Measurements from ENCODE around the gene CD69.

GRCh38 chr12:9759694-9760093 is 1.0 kb downstream of the CD69 start:
- TF ChIP-seq CTCF (conservative IDR thresholded peaks at IDR 0.05), result no peak
- TF ChIP-seq EZH2 (IDR thresholded peaks at IDR 0.05; ENCODE audit: low read depth), result no peak
